Neural cell (in vitro differentiated cells): ENCODE measurements around the gene ZNF697. TPM values are rescaled to one million over a fixed set of nuclear protein-coding genes. Genes with fewer than 3 reads are reported as not detected.

ENCODE experiments used
- H2AFZ ChIP-seq: fragments of 200-600, 300-800 bp; sonication (generic), shearing (Covaris generic); 2 replicates; pipeline ENCODE4 v1.6.0; 2014; ENCODE audit warnings: low read depth, mild to moderate bottlenecking, antibody characterized with exemption, low read length, moderate library complexity
- H3F3A ChIP-seq: fragments of 200-600 bp; shearing (Covaris generic); 2 replicates; pipeline ENCODE4 v1.6.1; 2016; ENCODE audit warnings: mild to moderate bottlenecking, moderate library complexity, mixed read lengths, antibody characterized with exemption, low read length; ENCODE audit not compliant: insufficient read depth, poor library complexity, severe bottlenecking
- H3K27ac ChIP-seq: fragments of 200-600, 300-800 bp; sonication (generic), shearing (Covaris generic); 2 replicates; pipeline ENCODE4 v1.5.1; 2014; ENCODE audit warnings: mild to moderate bottlenecking, low read length, moderate library complexity
- H3K27me3 ChIP-seq: fragments of 300-800, 200-600 bp; sonication (generic), shearing (Covaris generic); 2 replicates; pipeline ENCODE4 v1.6.0; 2014; ENCODE audit warnings: mild to moderate bottlenecking, low read depth, low read length, moderate library complexity; ENCODE audit not compliant: insufficient read depth
- H3K36me3 ChIP-seq: fragments of 300-800, 200-600 bp; sonication (generic), shearing (Covaris generic); 2 replicates; pipeline ENCODE4 v1.5.1; 2014; ENCODE audit warnings: mild to moderate bottlenecking, antibody characterized with exemption, low read length, moderate library complexity; ENCODE audit not compliant: insufficient read depth
- H3K4me2 ChIP-seq: fragments of 300-800, 200-600 bp; sonication (generic), shearing (Covaris generic); 2 replicates; pipeline ENCODE4 v1.6.0; 2014; ENCODE audit warnings: mild to moderate bottlenecking, low read length
- H3K4me3 ChIP-seq: fragments of 300-800, 200-600 bp; sonication (generic), shearing (Covaris generic); 2 replicates; pipeline ENCODE4 v1.5.1; 2014; ENCODE audit warnings: mild to moderate bottlenecking, low read length, moderate library complexity
- H3K79me2 ChIP-seq: fragments of 200-600 bp; shearing (Covaris generic); replicated peaks from 2 replicates; pipeline ENCODE4 v1.6.0; 2014; ENCODE audit warnings: mild to moderate bottlenecking, low read length, moderate library complexity; ENCODE audit not compliant: insufficient read depth
- H3K9ac ChIP-seq: fragments of 300-800, 200-600 bp; sonication (generic), shearing (Covaris generic); 2 replicates; pipeline ENCODE4 v1.6.1; 2016; ENCODE audit warnings: mild to moderate bottlenecking, low read length, mixed read lengths
- H3K9me2 ChIP-seq: fragments of 200-600 bp; shearing (Covaris generic); 2 replicates; pipeline ENCODE4 v1.6.1; 2016; ENCODE audit warnings: mild to moderate bottlenecking, low read length, mixed read lengths; ENCODE audit not compliant: insufficient read depth
- H3K9me3 ChIP-seq: fragments of 200-600, 300-800 bp; sonication (generic), shearing (Covaris generic); 2 replicates; pipeline ENCODE4 v1.6.1; 2016; ENCODE audit warnings: mild to moderate bottlenecking, mixed run types, low read length, moderate library complexity, mixed read lengths
- H4K20me1 ChIP-seq: fragments of 200-600 bp; shearing (Covaris generic); 2 replicates; pipeline ENCODE4 v1.6.1; 2016; ENCODE audit warnings: mild to moderate bottlenecking, mixed run types; ENCODE audit not compliant: insufficient read depth
- CTCF ChIP-seq: fragments of 450-650 bp; IDR thresholded peaks from 2 replicates; pipeline ENCODE4 v1.5.1; 2014; ENCODE audit warnings: antibody characterized with exemption, mild to moderate bottlenecking, moderate library complexity; ENCODE audit not compliant: poor library complexity, severe bottlenecking
- EP300 ChIP-seq: fragments of 450-650 bp; conservative IDR thresholded peaks from 2 replicates; pipeline ENCODE4 v1.6.1; 2014; ENCODE audit warnings: antibody characterized with exemption, mild to moderate bottlenecking, moderate library complexity; ENCODE audit not compliant: poor library complexity, severe bottlenecking
- EZH2 ChIP-seq: fragments of 200-600, 300-800 bp; shearing (Covaris generic), sonication (generic); IDR thresholded peaks from 2 replicates; pipeline ENCODE4 v1.6.1; 2014; ENCODE audit warnings: antibody characterized with exemption, low read length, borderline replicate concordance, mild to moderate bottlenecking; ENCODE audit not compliant: insufficient read depth, poor library complexity, severe bottlenecking
- MXI1 ChIP-seq: fragments of 450-650 bp; conservative IDR thresholded peaks from 2 replicates; pipeline ENCODE4 v1.6.1; 2014; ENCODE audit warnings: antibody characterized with exemption, mild to moderate bottlenecking; ENCODE audit not compliant: poor library complexity, severe bottlenecking
- POLR2AphosphoS5 ChIP-seq: IDR thresholded peaks from 2 replicates; pipeline ENCODE4 v1.6.1; 2012
- RAD21 ChIP-seq: fragments of 450-650 bp; conservative IDR thresholded peaks from 2 replicates; pipeline ENCODE4 v1.6.1; 2014; ENCODE audit warnings: antibody characterized with exemption, mild to moderate bottlenecking, moderate library complexity
- REST ChIP-seq: IDR thresholded peaks from 2 replicates; pipeline ENCODE4 v1.6.1; 2012; ENCODE audit warnings: borderline replicate concordance
- SMC3 ChIP-seq: fragments of 450-650 bp; conservative IDR thresholded peaks from 2 replicates; pipeline ENCODE4 v1.6.1; 2014; ENCODE audit warnings: antibody characterized with exemption, mild to moderate bottlenecking, moderate library complexity; ENCODE audit not compliant: poor library complexity
- TAF1 ChIP-seq: IDR thresholded peaks from 2 replicates; pipeline ENCODE4 v1.6.1; 2012; ENCODE audit warnings: low read depth
- polyA plus RNA-seq: library from polyadenylated mRNA; depleted of rRNA; stranded (reverse); fragments of >200 nt; gene quantifications from 2 replicates; pipeline ENCODE4 v1.2.3, GENCODE V29; 2014

The ZNF697 gene
- polyA plus RNA-seq, 1 donor from 2014 or later: 61.8 TPM

- no peaks in the 10 kb centered on the region for H4K20me1 ChIP-seq
- no peak overlapping the region for H3K4me3 ChIP-seq
- H3K79me2 ChIP-seq: no peaks in the 10 kb centered on the region
- no peak overlapping the region for H3K4me2 ChIP-seq
- no peaks in the 10 kb centered on the region for H3K9me2 ChIP-seq
- no peaks in the 10 kb centered on the region for H3K27me3 ChIP-seq
- no peak overlapping the region for H3K27ac ChIP-seq
- H3K36me3 ChIP-seq: no peaks in the 10 kb centered on the region
- H3K9me3 ChIP-seq: no peaks in the 10 kb centered on the region
- TF ChIP-seq REST (no peak), CTCF (no peak), RAD21 (no peak), EZH2 (no peak), SMC3 (no peak), TAF1 (no peak)
- no peak overlapping the region for H3K9ac ChIP-seq
- no peaks in the 10 kb centered on the region for H3F3A ChIP-seq
- H2AFZ ChIP-seq: no peak overlapping the region
Measured at GRCh38 chr1:119594376-119594775, 53.7 kb downstream of the ZNF697 start.

- no peaks in the 10 kb centered on the region for H3K9me2 ChIP-seq
- H3K36me3 ChIP-seq: no peaks in the 10 kb centered on the region
- H2AFZ ChIP-seq: no peak overlapping the region
- no peaks in the 10 kb centered on the region for H3K79me2 ChIP-seq
- H3K9me3 ChIP-seq: no peaks in the 10 kb centered on the region
- no peaks in the 10 kb centered on the region for H4K20me1 ChIP-seq
- no peak overlapping the region for H3K27ac ChIP-seq
- no peak for TF ChIP-seq TAF1
- TF ChIP-seq REST: no peak
- TF ChIP-seq POLR2AphosphoS5: no peak
- no peak for TF ChIP-seq MXI1
- TF ChIP-seq EP300: no peak
- TF ChIP-seq SMC3: no peak
- no peak for TF ChIP-seq CTCF
- no peak for TF ChIP-seq EZH2
- TF ChIP-seq RAD21: no peak
- H3F3A ChIP-seq: no peaks in the 10 kb centered on the region
- no peak overlapping the region for H3K9ac ChIP-seq
- no peak overlapping the region for H3K4me2 ChIP-seq
- no peak overlapping the region for H3K4me3 ChIP-seq
- H3K27me3 ChIP-seq: no peaks in the 10 kb centered on the region
Measured at GRCh38 chr1:119593805-119594204, 54.3 kb downstream of the ZNF697 start.
